HEK293 (cell line): Measurements from ENCODE around the gene PDHX.

Experiments
- CTCF ChIA-PET: fragments of 350-600 bp; formaldehyde crosslinking; extraction: SDS; loops from one replicate; lab custom pipeline; 2021; ENCODE audit warnings: antibody characterized with exemption; lab: Yijun Ruan, JAX
- POLR2A ChIA-PET: fragments of 300-600 bp; formaldehyde crosslinking; extraction: SDS; loops from one replicate; lab custom pipeline; 2020; ENCODE audit warnings: antibody characterized with exemption, inconsistent platforms; lab: Yijun Ruan, JAX
- H3K27ac ChIP-seq: fragments of 200-500 bp; sonication (Bioruptor generic); 2 replicates; pipeline ENCODE4 v1.5.1; 2014; ENCODE audit warnings: low read depth, low read length, control low read depth, inconsistent platforms; ENCODE audit errors: extremely low read depth
- H3K36me3 ChIP-seq, 2 experiments: fragments of 200-500 bp in 1 of 2; sonication (Bioruptor generic) in 1 of 2; 1 replicate in 1 of 2; 2 replicates in 1 of 2; pipeline ENCODE4 v1.5.1; 2014 to 2017; ENCODE audit warnings: inconsistent platforms in 2 of 2, low read length in 2 of 2; ENCODE audit not compliant: control insufficient read depth in 2 of 2, insufficient read depth in 1 of 2
- H3K4me1 ChIP-seq: fragments of 200-500 bp; sonication (Bioruptor generic); 2 replicates; pipeline ENCODE4 v1.5.1; 2014; ENCODE audit warnings: mild to moderate bottlenecking, low read length, inconsistent platforms; ENCODE audit not compliant: control insufficient read depth, insufficient read depth
- H3K4me3 ChIP-seq: 2 replicates; pipeline ENCODE4 v1.5.1; 2011; ENCODE audit warnings: low read depth, mild to moderate bottlenecking, control low read depth, low read length, moderate library complexity
- H3K9me3 ChIP-seq: fragments of 200-500 bp; sonication (Bioruptor generic); 2 replicates; pipeline ENCODE4 v1.5.1; 2014; ENCODE audit warnings: low read depth, low read length, inconsistent platforms; ENCODE audit not compliant: control insufficient read depth, insufficient read depth
- BCL11A ChIP-seq: fragments of 450-650 bp; formaldehyde crosslinking; IDR thresholded peaks from 2 replicates; pipeline ENCODE4 v1.5.1; 2016; ENCODE audit warnings: low read depth, missing biosample characterization, missing genetic modification characterization
- CTCF ChIP-seq: fragments of 450-650 bp; formaldehyde crosslinking; IDR thresholded peaks from 2 replicates; pipeline ENCODE4 v1.5.1; 2016; ENCODE audit warnings: missing biosample characterization, missing genetic modification characterization
- PRDM2 ChIP-seq: fragments of 450-650 bp; formaldehyde crosslinking; IDR thresholded peaks from 2 replicates; pipeline ENCODE4 v1.5.1; 2016; ENCODE audit warnings: missing biosample characterization, missing genetic modification characterization, borderline replicate concordance
- ZNF112 ChIP-seq: fragments of 450-650 bp; formaldehyde crosslinking; IDR thresholded peaks from 2 replicates; pipeline ENCODE4 v1.5.0; 2017; ENCODE audit warnings: missing biosample characterization, missing genetic modification characterization
- ZNF292 ChIP-seq: fragments of 450-650 bp; formaldehyde crosslinking; IDR thresholded peaks from 2 replicates; pipeline ENCODE4 v1.5.1; 2016; ENCODE audit warnings: low read depth, missing biosample characterization, missing genetic modification characterization, borderline replicate concordance
- ZNF341 ChIP-seq: fragments of 450-650 bp; formaldehyde crosslinking; IDR thresholded peaks from 2 replicates; pipeline ENCODE4; 2016; ENCODE audit warnings: low read depth, missing biosample characterization, missing genetic modification characterization
- ZNF488 ChIP-seq: fragments of 450-650 bp; formaldehyde crosslinking; IDR thresholded peaks from 2 replicates; pipeline ENCODE4 v1.5.1; 2016; ENCODE audit warnings: missing biosample characterization, missing genetic modification characterization
- ZNF621 ChIP-seq: fragments of 450-650 bp; formaldehyde crosslinking; IDR thresholded peaks from 2 replicates; pipeline ENCODE4 v1.5.1; 2017; ENCODE audit warnings: missing biosample characterization, missing genetic modification characterization
- ZNF639 ChIP-seq: fragments of 450-650 bp; formaldehyde crosslinking; IDR thresholded peaks from 2 replicates; pipeline ENCODE4 v1.5.1; 2016; ENCODE audit warnings: missing biosample characterization, missing genetic modification characterization
- ZNF747 ChIP-seq: fragments of 450-650 bp; formaldehyde crosslinking; IDR thresholded peaks from 2 replicates; pipeline ENCODE4 v1.5.1; 2016; ENCODE audit warnings: missing biosample characterization, missing genetic modification characterization
- ZNF76 ChIP-seq: fragments of 450-650 bp; formaldehyde crosslinking; IDR thresholded peaks from 2 replicates; pipeline ENCODE4; 2016; ENCODE audit warnings: low read depth, missing biosample characterization, missing genetic modification characterization, borderline replicate concordance
- ZNF791 ChIP-seq: fragments of 450-650 bp; formaldehyde crosslinking; IDR thresholded peaks from 2 replicates; pipeline ENCODE4 v1.5.1; 2016; ENCODE audit warnings: missing biosample characterization, missing genetic modification characterization
- ZNF843 ChIP-seq: fragments of 450-650 bp; formaldehyde crosslinking; IDR thresholded peaks from 2 replicates; pipeline ENCODE4 v1.5.1; 2016; ENCODE audit warnings: missing biosample characterization, missing genetic modification characterization

The PDHX gene

GRCh38 chr11:35009944-35010342 lies 93.5 kb downstream of the PDHX start:
- CTCF ChIA-PET, result interaction anchor here (0.6 to 1.4 kb wide), 3 partner anchors 83 to 229 kb away, joined by 3 read pairs; no protein-coding TSS in a partner anchor
- Histone ChIP-seq H3K9me3 (no peaks in the 10 kb centered on the region), H3K27ac (no peak overlapping the region), H3K36me3 (no peaks in the 10 kb centered on the region), H3K4me1 (0 out of 2 replicates have a peak, but pooled peaks cover 5% of the 10 kb centered on the region), H3K4me3 (no peak overlapping the region)
- POLR2A ChIA-PET, result interaction anchor here (1.4 kb wide), 1 partner anchor 20 kb away, joined by 7 read pairs; no protein-coding TSS in a partner anchor
- TF ChIP-seq ZNF843 (tag by site-specific recombination), result no peak

- TF ChIP-seq PRDM2 (tag by site-specific recombination) (no peak), BCL11A (tag by site-specific recombination) (no peak), ZNF639 (tag by site-specific recombination) (no peak), ZNF747 (tag by site-specific recombination) (no peak), ZNF621 (tag by site-specific recombination) (no peak), ZNF76 (tag by site-specific recombination) (no peak), CTCF (tag by site-specific recombination) (no peak), ZNF292 (tag by site-specific recombination) (no peak), ZNF791 (tag by site-specific recombination) (no peak), ZNF112 (tag by site-specific recombination) (no peak), ZNF488 (no peak), ZNF341 (tag by site-specific recombination) (no peak)
- 0 out of 2 replicates have a peak, but pooled peaks cover 5% of the 10 kb centered on the region for H3K4me1 ChIP-seq
- no peak overlapping the region for H3K4me3 ChIP-seq
- H3K9me3 ChIP-seq, result no peaks in the 10 kb centered on the region
- ChIA-PET CTCF (interaction anchor here (1.1 kb wide), 1 partner anchor 84 kb away, joined by 3 read pairs; no protein-coding TSS in a partner anchor), POLR2A (no interaction called here)
- H3K27ac ChIP-seq, result no peak overlapping the region
- H3K36me3 ChIP-seq, result no peaks in the 10 kb centered on the region
These were observed 94.2 kb downstream of the PDHX start for GRCh38 chr11:35010654-35011053.
